Left hindlimb (tissue), 1 donor: ENCODE measurements around the gene CCDC74B.
"Not testable (repeated sequence)": the region's sequence is repeated elsewhere in the genome, so short reads cannot be mapped to it uniquely, and the experiment has no call there.

Experiments used
- DNase-seq: peaks from one replicate; pipeline ENCODE4 v3.0.0-alpha.2; 2018

The CCDC74B gene

DNA sequence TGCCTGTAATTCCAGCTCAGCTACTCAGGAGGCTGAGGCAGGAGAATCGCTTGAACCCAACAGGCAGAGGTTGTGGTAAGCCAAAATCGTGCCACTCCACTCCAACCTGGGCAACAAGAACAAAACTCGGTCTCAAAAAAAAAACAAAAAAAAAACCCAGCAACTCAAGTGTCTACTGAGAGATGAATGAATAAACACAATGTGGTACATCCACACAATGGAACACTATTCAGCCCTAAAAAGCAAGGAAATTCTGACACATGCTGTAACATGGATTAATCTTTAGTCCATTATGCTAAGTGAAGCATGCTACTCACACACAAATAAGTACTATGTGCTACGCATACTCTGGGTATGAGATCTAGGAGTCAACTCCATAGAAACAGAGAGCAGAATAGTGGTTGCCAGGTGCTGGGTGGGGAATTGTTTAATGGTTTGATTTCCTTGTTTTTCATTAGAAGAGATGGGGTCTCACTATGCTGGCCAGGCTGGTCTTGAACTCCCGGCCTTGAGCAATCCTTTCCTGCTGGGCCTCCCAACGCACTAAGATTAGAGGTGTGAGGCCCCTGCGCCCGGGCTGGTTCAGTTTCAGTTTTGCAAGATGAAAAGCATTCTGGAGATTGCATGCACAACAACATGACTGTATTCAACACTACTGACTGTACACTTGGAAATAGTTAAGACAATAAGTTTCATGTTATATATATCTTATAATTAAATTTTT, 20.5 kb upstream of the CCDC74B start:
- DNase-seq, result no peak

- DNase-seq, result no peak
Measured at GRCh38 chr2:130162968-130163367, 18.1 kb upstream of the CCDC74B start.

- DNase-seq, result not testable (repeated sequence)
Measured at GRCh38 chr2:130162486-130162885, 17.6 kb upstream of the CCDC74B start.

DNA sequence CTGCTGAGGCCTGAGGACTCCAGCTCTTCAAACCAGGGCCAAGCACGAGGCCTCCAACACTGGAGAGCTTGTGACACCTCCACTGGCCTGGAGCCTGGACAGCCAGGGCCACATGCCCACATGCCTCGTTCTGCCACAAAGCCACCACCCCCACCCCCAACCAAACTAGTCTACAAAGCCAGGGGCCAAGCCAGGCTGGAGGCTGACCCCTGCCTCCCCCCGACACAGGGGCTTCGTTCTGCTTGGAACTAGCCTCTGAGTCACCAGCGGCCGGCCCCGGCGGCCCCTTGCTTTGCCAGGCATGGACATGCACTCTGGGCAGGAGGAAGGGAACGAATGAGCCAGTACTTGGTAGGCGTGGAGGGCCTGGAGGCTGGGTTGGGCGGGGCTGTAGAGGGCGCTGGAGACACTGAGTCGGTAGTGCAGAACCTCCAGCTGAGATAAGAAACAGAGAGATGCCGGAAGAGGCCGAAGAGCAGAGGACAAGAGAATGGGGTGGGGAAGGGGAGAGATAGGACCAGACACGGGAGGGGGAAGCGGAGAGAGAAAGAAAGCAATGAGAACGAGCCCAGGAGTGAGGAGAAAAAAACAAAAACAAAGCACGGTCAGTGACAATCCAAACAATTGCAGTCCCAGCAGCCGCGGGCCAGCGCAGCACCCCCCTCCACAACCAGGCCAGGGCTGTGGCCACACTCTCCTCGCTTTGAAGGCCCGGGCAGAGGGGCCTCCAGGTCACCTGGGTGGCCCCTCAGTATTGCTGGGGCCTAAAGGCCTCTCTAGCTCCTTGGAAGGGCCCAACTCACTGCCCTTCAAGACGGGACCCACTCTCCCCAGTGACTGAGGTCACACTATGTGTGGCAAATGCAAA, 16.2 kb upstream of the CCDC74B start:
- not testable (repeated sequence) for DNase-seq

DNA sequence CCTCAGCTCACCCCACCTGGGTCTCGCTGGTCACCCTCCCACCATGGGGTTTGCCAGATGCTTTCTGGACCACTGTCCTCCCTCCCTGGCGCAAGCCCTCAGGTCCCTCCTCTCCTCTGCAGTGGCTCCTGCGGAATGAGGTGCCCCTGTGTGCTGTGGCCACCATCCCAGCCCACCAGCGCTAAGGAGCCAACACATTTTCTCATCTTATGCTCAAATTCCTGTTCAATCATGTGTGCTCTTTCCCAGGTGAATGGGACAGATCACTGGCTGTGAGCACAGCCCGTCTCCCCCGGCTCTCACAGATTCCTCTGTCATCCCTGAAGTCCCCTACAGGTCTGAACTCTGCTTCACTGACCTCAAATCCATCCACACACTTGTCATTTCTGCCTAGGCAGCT, 15.2 kb upstream of the CCDC74B start:
- DNase-seq, result no peak

DNA sequence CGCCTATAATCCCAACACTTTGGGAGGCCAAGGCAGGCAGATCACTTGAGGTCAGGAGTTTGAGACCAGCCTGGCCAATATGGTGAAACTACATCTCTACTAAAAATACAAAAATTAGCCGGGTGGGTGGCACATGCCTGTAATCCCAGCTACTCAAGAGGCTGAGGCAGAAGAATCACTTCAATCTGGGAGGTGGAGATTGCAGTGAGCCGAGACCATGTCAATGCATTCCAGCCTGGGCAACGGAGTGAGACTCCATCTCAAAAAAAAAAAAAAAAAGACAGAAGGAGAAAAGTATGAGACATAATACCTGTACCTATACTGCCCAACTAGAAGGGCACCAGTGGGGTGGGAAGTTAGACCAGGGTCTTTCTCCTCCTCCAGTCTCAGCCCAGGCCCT, 14.5 kb upstream of the CCDC74B start:
- DNase-seq, result not testable (repeated sequence)

DNA sequence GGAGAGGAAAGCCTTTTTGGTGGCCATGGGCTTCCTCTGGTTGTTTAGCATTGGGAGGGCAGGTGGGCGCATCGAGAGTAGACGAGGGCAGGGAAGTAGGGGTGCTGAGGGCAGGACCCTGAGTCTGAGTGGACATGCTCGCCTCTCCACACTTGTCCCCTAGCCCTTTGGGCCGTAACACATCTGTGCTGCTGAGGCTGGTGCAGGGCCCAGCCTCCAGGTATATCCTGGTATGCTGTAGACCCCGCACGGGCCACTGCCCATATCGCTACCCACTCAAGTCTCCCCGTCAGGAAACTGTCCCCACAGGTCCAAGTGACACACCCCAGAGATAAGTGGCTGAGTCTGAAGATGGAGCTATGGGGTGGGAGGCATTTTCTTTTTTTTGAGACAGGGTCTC, 13.7 kb upstream of the CCDC74B start:
- DNase-seq, result no peak

- DNase-seq, result not testable (repeated sequence)
Measured at GRCh38 chr2:130157825-130158514, 13.1 kb upstream of the CCDC74B start.

DNA sequence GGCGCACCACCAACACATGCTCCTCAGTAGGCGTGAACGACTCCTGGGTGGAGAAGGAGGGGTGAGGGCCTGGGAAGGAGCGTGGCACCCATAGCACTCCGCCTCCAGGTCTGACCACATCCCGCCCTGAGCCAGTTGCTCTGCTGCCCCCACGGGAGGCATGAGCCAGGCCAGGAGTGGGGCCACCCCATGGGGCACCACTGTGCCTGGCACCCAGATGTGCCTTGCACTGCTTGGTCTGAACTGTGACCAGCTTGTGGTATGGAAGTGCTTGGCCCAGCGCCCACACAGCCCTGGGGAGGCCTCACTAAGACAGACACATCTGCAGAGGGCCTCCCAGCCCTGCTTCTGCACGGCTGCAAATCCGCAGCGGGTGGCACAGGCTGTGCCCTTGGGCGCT, 12.4 kb upstream of the CCDC74B start:
- DNase-seq, result not testable (repeated sequence)

DNA sequence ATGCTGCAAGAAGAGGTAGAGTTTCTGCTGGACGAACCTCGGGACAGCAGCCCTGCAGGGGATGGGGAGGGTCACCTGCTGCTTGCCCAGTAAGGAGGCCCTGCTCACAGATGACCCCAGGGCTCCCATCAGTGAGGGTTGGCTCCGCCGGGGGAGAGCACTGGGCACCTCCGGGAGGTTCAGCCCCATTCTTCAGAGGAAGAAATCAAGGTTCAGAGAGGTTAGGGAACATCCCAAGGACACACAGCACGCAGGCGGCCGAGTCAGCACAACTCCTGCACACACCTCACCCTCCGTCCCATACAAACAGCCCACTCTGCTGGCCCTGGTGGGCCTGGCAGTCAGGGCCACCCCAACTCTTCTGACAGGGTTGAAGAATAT, 11.7 kb upstream of the CCDC74B start:
- DNase-seq, result no peak

GRCh38 chr2:130155956-130156623, 11.2 kb upstream of the CCDC74B start:
- not testable (repeated sequence) for DNase-seq

- no peak for DNase-seq
Measured at GRCh38 chr2:130154773-130155765, 10.2 kb upstream of the CCDC74B start.

GRCh38 chr2:130154423-130154770, 9.5 kb upstream of the CCDC74B start:
- DNase-seq, result not testable (repeated sequence)

GRCh38 chr2:130153721-130154422, 9.0 kb upstream of the CCDC74B start:
- not testable (repeated sequence) for DNase-seq

- DNase-seq, result no peak
Measured at GRCh38 chr2:130152816-130153595, 8.1 kb upstream of the CCDC74B start.

GRCh38 chr2:130152136-130152815, 7.4 kb upstream of the CCDC74B start:
- not testable (repeated sequence) for DNase-seq

DNA sequence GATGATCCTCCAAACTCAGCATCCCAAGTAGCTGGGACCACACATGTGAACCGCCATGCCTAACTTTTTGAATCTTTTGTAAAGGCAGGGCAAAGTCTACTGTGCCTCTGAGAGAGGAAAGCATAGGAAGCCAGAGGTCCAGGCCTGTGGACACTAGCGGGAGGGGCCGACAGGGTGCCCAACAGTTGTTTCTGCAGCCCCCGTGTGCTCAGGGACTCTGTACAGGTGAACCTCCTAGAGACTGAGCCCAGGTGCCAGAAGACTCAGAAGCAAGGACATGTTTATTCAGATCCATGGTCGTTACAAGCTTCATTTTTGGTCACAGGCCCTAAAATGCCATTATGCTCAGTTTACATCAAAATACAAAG, 6.2 kb upstream of the CCDC74B start:
- DNase-seq, result not testable (repeated sequence)

GRCh38 chr2:130150181-130151144, 5.6 kb upstream of the CCDC74B start:
- DNase-seq, result no peak
